Caco-2 (cell line): ENCODE data around the gene ZRANB1. TPM values are rescaled to one million over a fixed set of nuclear protein-coding genes. Genes with fewer than 3 reads are reported as not detected.

Experiments
- BruUV-seq: library from RNA; stranded (reverse); fragments of 400-500 nt; replicated peaks from 2 replicates; lab custom pipeline; 2021; lab: Mats Ljungman, UMichigan
- CTCF ChIA-PET: fragments of 300-600 bp; sonication (Branson Sonifier 250); formaldehyde crosslinking; loops from one replicate; lab custom pipeline; 2022; ENCODE audit warnings: antibody characterized with exemption; lab: Charles Lee
- POLR2A ChIA-PET: fragments of 300-600 bp; sonication (Branson Sonifier 250); formaldehyde crosslinking; loops from one replicate; lab custom pipeline; 2022; ENCODE audit warnings: antibody characterized with exemption; lab: Charles Lee
- DNase-seq, 2 experiments: peaks; one replicate each; pipeline versions ENCODE4 v3.0.0 to v3.0.0-alpha.2; 2020 to 2022
- H3K27me3 ChIP-seq: replicated peaks from 2 replicates; pipeline ENCODE4 v1.6.0; 2011; ENCODE audit warnings: low read length; ENCODE audit not compliant: control insufficient read depth, insufficient read depth
- H3K36me3 ChIP-seq: 2 replicates; pipeline ENCODE4 v1.5.1; 2011; ENCODE audit warnings: low read length; ENCODE audit not compliant: control insufficient read depth, insufficient read depth
- H3K4me1 ChIP-seq: fragments of 250-450 bp; sonication (Bioruptor Pico); 2 replicates; pipeline ENCODE4 v1.5.1; 2020; ENCODE audit warnings: mild to moderate bottlenecking
- H3K4me3 ChIP-seq: 2 replicates; pipeline ENCODE4 v1.5.1; 2011; ENCODE audit warnings: low read depth, mild to moderate bottlenecking, control low read depth, low read length
- H3K9me3 ChIP-seq: fragments of 250-450 bp; sonication (Bioruptor Pico); 2 replicates; pipeline ENCODE4 v1.5.1; 2020; ENCODE audit warnings: mild to moderate bottlenecking, moderate library complexity
- H3K27ac Mint-ChIP-seq: one replicate; pipeline ENCODE4 v1.8.0; 2022; ENCODE audit warnings: mixed read lengths; ENCODE audit not compliant: unreplicated experiment
- H3K27me3 Mint-ChIP-seq: one replicate; pipeline ENCODE4 v1.8.0; 2022; ENCODE audit warnings: mixed read lengths; ENCODE audit not compliant: insufficient read depth, unreplicated experiment
- H3K36me3 Mint-ChIP-seq: one replicate; pipeline ENCODE4 v1.8.0; 2022; ENCODE audit warnings: mild to moderate bottlenecking, mixed read lengths; ENCODE audit not compliant: insufficient read depth, unreplicated experiment
- H3K4me1 Mint-ChIP-seq: one replicate; pipeline ENCODE4 v1.8.0; 2022; ENCODE audit warnings: low read depth, mixed read lengths; ENCODE audit not compliant: unreplicated experiment
- H3K4me3 Mint-ChIP-seq: one replicate; pipeline ENCODE4 v1.8.0; 2022; ENCODE audit warnings: mild to moderate bottlenecking, moderate library complexity, mixed read lengths; ENCODE audit not compliant: unreplicated experiment
- H3K9me3 Mint-ChIP-seq: one replicate; pipeline ENCODE4 v1.8.0; 2022; ENCODE audit warnings: mixed read lengths; ENCODE audit not compliant: unreplicated experiment
- intact Hi-C: fragments of 100-400 bp; cut with micrococcal nuclease; formaldehyde crosslinking; loops from one replicate; pipeline ENCODE4 v1.10.0; 2022; ENCODE audit not compliant: unreplicated experiment
- total RNA-seq: library from RNA; stranded (reverse); gene quantifications from 2 replicates; pipeline ENCODE4 v1.2.3, GENCODE V29; 2022
- TF ChIP-seq, protein P1 (sequence below), 2 experiments: fragments of 200-600 bp in 1 of 2; IDR thresholded peaks; 1 replicate in 1 of 2; 2 replicates in 1 of 2; pipeline versions ENCODE4 v1.5.1 to v1.8.0; 2011 to 2022; ENCODE audit warnings: antibody characterized with exemption in 1 of 2, control low read depth in 1 of 2, inconsistent platforms in 1 of 2, low read depth in 1 of 2, low read length in 1 of 2, mild to moderate bottlenecking in 1 of 2, moderate library complexity in 1 of 2; ENCODE audit not compliant: insufficient read depth in 1 of 2, severe bottlenecking in 1 of 2, unreplicated experiment in 1 of 2

ZRANB1 gene
- total RNA-seq, 1 experiment from 2014 or later = 24.6 TPM

DNA sequence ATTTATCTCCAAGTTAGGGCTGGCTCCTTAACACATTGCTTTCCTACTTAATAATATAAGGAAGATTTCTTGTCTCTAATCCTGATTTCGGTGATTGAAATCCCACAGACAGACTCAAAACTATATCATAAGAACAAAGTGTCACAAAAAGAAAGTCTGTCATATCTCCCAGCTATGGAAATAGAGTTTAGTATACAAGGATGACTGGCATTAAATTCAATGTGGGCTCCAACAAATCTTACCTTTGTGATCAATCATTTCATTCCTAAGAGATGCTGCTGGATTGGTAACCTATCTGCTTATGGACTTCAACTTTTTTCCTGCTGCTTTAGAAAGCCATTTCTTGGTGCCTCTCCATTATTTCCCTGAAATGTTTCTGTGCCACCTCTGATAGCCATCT is 39.5 kb upstream of the ZRANB1 start:
- no peak for DNase-seq
- Histone ChIP-seq H3K9me3 (no peaks in the 10 kb centered on the region), H3K36me3 (no peaks in the 10 kb centered on the region), H3K4me1 (peaks cover 9% of the 10 kb centered on the region), H3K4me3 (no peak overlapping the region), H3K27me3 (no peaks in the 10 kb centered on the region)
- ChIA-PET POLR2A (no interaction called here), CTCF (no interaction called here)
- Mint-ChIP-seq H3K9me3 (no peaks in the 10 kb centered on the region), H3K4me3 (no peak overlapping the region), H3K27ac (no peak overlapping the region), H3K27me3 (no peaks in the 10 kb centered on the region), H3K4me1 (peaks cover 14% of the 10 kb centered on the region), H3K36me3 (no peaks in the 10 kb centered on the region)
- no TSS peak for BruUV-seq
- TF ChIP-seq, protein P1, sequence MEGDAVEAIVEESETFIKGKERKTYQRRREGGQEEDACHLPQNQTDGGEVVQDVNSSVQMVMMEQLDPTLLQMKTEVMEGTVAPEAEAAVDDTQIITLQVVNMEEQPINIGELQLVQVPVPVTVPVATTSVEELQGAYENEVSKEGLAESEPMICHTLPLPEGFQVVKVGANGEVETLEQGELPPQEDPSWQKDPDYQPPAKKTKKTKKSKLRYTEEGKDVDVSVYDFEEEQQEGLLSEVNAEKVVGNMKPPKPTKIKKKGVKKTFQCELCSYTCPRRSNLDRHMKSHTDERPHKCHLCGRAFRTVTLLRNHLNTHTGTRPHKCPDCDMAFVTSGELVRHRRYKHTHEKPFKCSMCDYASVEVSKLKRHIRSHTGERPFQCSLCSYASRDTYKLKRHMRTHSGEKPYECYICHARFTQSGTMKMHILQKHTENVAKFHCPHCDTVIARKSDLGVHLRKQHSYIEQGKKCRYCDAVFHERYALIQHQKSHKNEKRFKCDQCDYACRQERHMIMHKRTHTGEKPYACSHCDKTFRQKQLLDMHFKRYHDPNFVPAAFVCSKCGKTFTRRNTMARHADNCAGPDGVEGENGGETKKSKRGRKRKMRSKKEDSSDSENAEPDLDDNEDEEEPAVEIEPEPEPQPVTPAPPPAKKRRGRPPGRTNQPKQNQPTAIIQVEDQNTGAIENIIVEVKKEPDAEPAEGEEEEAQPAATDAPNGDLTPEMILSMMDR (IDR thresholded peaks at IDR 0.05; ENCODE audit: insufficient read depth in 1 of 2, low read depth in 1 of 2, low read length in 1 of 2, severe bottlenecking in 1 of 2, unreplicated experiment in 1 of 2) = no peak
- intact Hi-C loops = no loop called here

- H3K36me3 Mint-ChIP-seq = no peaks in the 10 kb centered on the region
- H3K4me3 Mint-ChIP-seq = no peak overlapping the region
- ChIA-PET CTCF (interaction anchor here (0.6 kb wide), 1 partner anchor 33 kb away, joined by 3 read pairs; no protein-coding TSS in a partner anchor), POLR2A (no interaction called here)
- Histone ChIP-seq H3K27me3 (no peaks in the 10 kb centered on the region), H3K4me3 (no peak overlapping the region), H3K4me1 (peaks cover 9% of the 10 kb centered on the region), H3K9me3 (no peaks in the 10 kb centered on the region), H3K36me3 (no peaks in the 10 kb centered on the region)
- no peak for DNase-seq
- H3K9me3 Mint-ChIP-seq = no peaks in the 10 kb centered on the region
- TF ChIP-seq, protein P1 (IDR thresholded peaks at IDR 0.05; ENCODE audit: insufficient read depth in 1 of 2, low read depth in 1 of 2, low read length in 1 of 2, severe bottlenecking in 1 of 2, unreplicated experiment in 1 of 2) = no peak
- no peaks in the 10 kb centered on the region for H3K27me3 Mint-ChIP-seq
- BruUV-seq = no TSS peak
- intact Hi-C loops = no loop called here
- H3K4me1 Mint-ChIP-seq = peaks cover 21% of the 10 kb centered on the region
- no peak overlapping the region for H3K27ac Mint-ChIP-seq
These were observed 38.8 kb upstream of the ZRANB1 start for GRCh38 chr10:124903111-124903510.

GRCh38 chr10:124904796-124905195 is 37.1 kb upstream of the ZRANB1 start:
- Mint-ChIP-seq H3K27ac (no peak overlapping the region), H3K9me3 (no peaks in the 10 kb centered on the region), H3K4me3 (no peak overlapping the region), H3K36me3 (no peaks in the 10 kb centered on the region), H3K4me1 (peaks cover 14% of the 10 kb centered on the region), H3K27me3 (no peaks in the 10 kb centered on the region)
- Histone ChIP-seq H3K4me1 (peaks cover 10% of the 10 kb centered on the region), H3K27me3 (no peaks in the 10 kb centered on the region), H3K36me3 (no peaks in the 10 kb centered on the region), H3K4me3 (no peak overlapping the region), H3K9me3 (no peaks in the 10 kb centered on the region)
- TF ChIP-seq, protein P1 (IDR thresholded peaks at IDR 0.05; ENCODE audit: insufficient read depth in 1 of 2, low read depth in 1 of 2, low read length in 1 of 2, severe bottlenecking in 1 of 2, unreplicated experiment in 1 of 2) = no peak
- POLR2A ChIA-PET = interaction anchor here (0.8 kb wide), 1 partner anchor 48 kb away, joined by 3 read pairs; no protein-coding TSS in a partner anchor
- CTCF ChIA-PET = no interaction called here
- no peak for DNase-seq
- intact Hi-C loops = no loop called here
- BruUV-seq = no TSS peak
